Activated CD4-positive, alpha-beta T cell treated with anti-CD3 and anti-CD28 coated beads for 1 hour (primary cell): Measurements from ENCODE around the gene LAMA4.

Experiments used
- DNase-seq: peaks from one replicate; pipeline ENCODE4 v3.0.0-alpha.2; 2020

The LAMA4 gene

GRCh38 chr6:112234601-112235000 is 19.8 kb downstream of the LAMA4 start:
- no peak for DNase-seq

- DNase-seq = no peak
Measured at GRCh38 chr6:112233847-112234246, 20.5 kb downstream of the LAMA4 start.

- no peak for DNase-seq
Measured at GRCh38 chr6:112232845-112233256, 21.5 kb downstream of the LAMA4 start.

- no peak for DNase-seq
Measured at GRCh38 chr6:112231594-112232060, 22.7 kb downstream of the LAMA4 start.

- DNase-seq = no peak
Measured at GRCh38 chr6:112231164-112231563, 23.2 kb downstream of the LAMA4 start.

GRCh38 chr6:112228480-112229332 is 25.7 kb downstream of the LAMA4 start:
- DNase-seq = no peak

- no peak for DNase-seq
Measured at GRCh38 chr6:112227992-112228391, 26.4 kb downstream of the LAMA4 start.

- DNase-seq = no peak
Measured at GRCh38 chr6:112227411-112227810, 27.0 kb downstream of the LAMA4 start.

GRCh38 chr6:112225691-112226090 is 28.7 kb downstream of the LAMA4 start:
- no peak for DNase-seq

GRCh38 chr6:112224088-112224487 is 30.3 kb downstream of the LAMA4 start:
- DNase-seq = no peak

GRCh38 chr6:112223070-112223861 is 31.1 kb downstream of the LAMA4 start:
- no peak for DNase-seq

GRCh38 chr6:112221981-112222852 is 32.1 kb downstream of the LAMA4 start:
- no peak for DNase-seq

GRCh38 chr6:112221561-112221960 is 32.8 kb downstream of the LAMA4 start:
- no peak for DNase-seq

GRCh38 chr6:112218563-112218962 is 35.8 kb downstream of the LAMA4 start:
- no peak for DNase-seq

GRCh38 chr6:112216662-112217551 is 37.5 kb downstream of the LAMA4 start:
- DNase-seq = no peak

- DNase-seq = no peak
Measured at GRCh38 chr6:112215488-112216284, 38.7 kb downstream of the LAMA4 start.

- no peak for DNase-seq
Measured at GRCh38 chr6:112214739-112215269, 39.6 kb downstream of the LAMA4 start.

GRCh38 chr6:112210852-112211251 is 43.5 kb downstream of the LAMA4 start:
- no peak for DNase-seq

- DNase-seq = no peak
Measured at GRCh38 chr6:112209131-112209530, 45.2 kb downstream of the LAMA4 start.

GRCh38 chr6:112207776-112208175 is 46.6 kb downstream of the LAMA4 start:
- no peak for DNase-seq

GRCh38 chr6:112207131-112207530 is 47.2 kb downstream of the LAMA4 start:
- DNase-seq = no peak
